ENCODE measurements around the gene THOC2.

DNA sequence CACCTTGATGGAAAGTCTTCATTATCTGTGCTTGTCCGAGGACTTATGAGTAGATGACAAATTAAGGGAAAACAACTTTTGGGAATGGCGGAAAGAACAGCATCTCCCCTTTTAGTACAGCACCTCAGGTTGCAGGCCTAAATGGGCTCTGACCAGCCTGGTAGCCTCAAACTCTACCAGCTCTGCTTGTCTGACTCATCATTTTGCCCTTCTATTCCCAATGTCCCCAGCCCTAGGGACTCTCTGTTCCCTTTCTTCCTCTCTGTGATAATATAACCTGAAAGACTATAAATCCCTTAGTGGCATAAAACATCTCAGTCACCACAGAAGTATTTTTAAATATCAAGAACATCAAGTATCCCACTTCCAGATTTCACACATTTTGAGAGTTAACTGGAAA lies 121.9 kb downstream of the THOC2 start:
- TF ChIP-seq CEBPB (IDR thresholded peaks at IDR 0.05; ENCODE audit: borderline replicate concordance in 1 of 2, low read depth in 2 of 2, low read length in 2 of 2) (no peak), ZSCAN29 (IDR thresholded peaks at IDR 0.05) (no peak), EZH2 (IDR thresholded peaks at IDR 0.05; ENCODE audit: borderline replicate concordance, control insufficient read depth, low read depth, low read length) (no peak), POLR2A (IDR thresholded peaks at IDR 0.05; ENCODE audit: low read depth, low read length) (no peak), KAT2A (conservative IDR thresholded peaks at IDR 0.05; ENCODE audit: control insufficient read depth, low read depth, low read length) (no peak), RUNX3 (IDR thresholded peaks at IDR 0.05; ENCODE audit: low read length) (no peak), HDGF (IDR thresholded peaks at IDR 0.05) (no peak), SIN3A (IDR thresholded peaks at IDR 0.05; ENCODE audit: low read depth, low read length) (no peak), SIX5 (IDR thresholded peaks at IDR 0.05; ENCODE audit: low read depth, low read length, severe bottlenecking) (no peak), ZNF274 (IDR thresholded peaks at IDR 0.05; ENCODE audit: insufficient read depth, insufficient read length) (no peak)
- TF ChIP-seq, protein P1, sequence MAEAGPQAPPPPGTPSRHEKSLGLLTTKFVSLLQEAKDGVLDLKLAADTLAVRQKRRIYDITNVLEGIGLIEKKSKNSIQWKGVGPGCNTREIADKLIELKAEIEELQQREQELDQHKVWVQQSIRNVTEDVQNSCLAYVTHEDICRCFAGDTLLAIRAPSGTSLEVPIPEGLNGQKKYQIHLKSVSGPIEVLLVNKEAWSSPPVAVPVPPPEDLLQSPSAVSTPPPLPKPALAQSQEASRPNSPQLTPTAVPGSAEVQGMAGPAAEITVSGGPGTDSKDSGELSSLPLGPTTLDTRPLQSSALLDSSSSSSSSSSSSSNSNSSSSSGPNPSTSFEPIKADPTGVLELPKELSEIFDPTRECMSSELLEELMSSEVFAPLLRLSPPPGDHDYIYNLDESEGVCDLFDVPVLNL (IDR thresholded peaks at IDR 0.05; ENCODE audit: low read depth, low read length): no peak
- TF ChIP-seq, protein P2, sequence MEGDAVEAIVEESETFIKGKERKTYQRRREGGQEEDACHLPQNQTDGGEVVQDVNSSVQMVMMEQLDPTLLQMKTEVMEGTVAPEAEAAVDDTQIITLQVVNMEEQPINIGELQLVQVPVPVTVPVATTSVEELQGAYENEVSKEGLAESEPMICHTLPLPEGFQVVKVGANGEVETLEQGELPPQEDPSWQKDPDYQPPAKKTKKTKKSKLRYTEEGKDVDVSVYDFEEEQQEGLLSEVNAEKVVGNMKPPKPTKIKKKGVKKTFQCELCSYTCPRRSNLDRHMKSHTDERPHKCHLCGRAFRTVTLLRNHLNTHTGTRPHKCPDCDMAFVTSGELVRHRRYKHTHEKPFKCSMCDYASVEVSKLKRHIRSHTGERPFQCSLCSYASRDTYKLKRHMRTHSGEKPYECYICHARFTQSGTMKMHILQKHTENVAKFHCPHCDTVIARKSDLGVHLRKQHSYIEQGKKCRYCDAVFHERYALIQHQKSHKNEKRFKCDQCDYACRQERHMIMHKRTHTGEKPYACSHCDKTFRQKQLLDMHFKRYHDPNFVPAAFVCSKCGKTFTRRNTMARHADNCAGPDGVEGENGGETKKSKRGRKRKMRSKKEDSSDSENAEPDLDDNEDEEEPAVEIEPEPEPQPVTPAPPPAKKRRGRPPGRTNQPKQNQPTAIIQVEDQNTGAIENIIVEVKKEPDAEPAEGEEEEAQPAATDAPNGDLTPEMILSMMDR (IDR thresholded peaks at IDR 0.05 in 2 of 3, conservative IDR thresholded peaks at IDR 0.05 in 1 of 3; ENCODE audit: control insufficient read depth in 2 of 3, extremely low read depth in 1 of 3, insufficient read depth in 1 of 3, low read depth in 3 of 3, low read length in 3 of 3): no peak

All from GM12878 (cell line).